ENCODE data around the gene SLC2A3. TPM values are rescaled to one million over a fixed set of nuclear protein-coding genes. Genes with fewer than 3 reads are reported as not detected.
"Not testable (repeated sequence)": the region's sequence is repeated elsewhere in the genome, so short reads cannot be mapped to it uniquely, and the experiment has no call there.

Gene SLC2A3
- total RNA-seq, 1 experiment from 2014 or later = not detected

DNA sequence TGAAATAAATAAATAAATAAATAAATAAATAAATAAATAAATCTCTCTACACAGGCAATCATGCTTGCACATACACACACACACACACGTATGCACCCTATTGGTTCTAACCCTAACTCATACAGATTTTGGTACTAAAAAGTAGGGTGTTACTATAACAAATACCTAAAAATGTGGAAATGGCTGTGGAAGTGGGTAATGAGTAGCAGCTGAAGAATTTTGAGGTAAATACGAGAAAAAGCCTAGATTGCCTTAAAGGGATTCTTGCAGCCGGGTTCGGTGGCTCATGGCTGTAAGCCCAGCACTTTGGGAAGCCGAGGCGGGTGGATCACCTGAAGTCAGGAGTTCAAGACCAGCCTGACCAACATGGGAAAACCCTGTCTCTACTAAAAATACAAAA lies 15.7 kb upstream of the SLC2A3 start:
- no peak for DNase-seq (ENCODE audit: low spot score)

DNA sequence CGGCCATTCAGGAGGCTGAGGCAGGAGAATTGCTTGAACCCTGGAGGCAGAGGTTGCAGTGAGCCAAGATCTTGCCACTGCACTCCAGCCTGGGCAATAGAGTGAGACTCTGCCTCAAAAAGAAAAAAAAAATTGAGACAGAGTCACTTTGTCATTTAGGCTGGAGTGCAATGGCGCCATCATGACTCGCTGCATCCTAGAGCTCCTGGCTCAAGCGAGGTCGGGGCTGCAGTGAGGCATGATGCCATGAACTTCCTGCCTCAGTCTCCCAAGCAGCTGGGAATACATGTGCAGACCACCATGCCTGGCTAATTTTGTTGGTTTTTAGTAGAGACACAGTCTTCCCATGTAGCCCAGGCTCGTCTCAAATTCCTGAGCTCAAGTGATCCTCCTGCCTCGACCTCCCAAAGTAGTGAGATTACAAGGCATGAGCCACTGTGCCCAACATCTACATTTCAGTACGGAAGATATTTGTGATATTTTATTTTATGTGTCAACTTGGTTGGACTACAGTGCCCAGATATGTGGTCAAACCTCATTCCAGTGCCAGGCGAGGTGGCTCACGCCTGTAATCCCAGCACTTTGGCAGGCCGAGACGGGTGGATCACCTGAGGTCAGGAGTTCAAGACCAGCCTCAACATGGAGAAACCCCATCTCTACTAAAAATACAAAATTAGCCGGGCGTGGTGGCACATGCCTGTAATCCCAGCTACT lies 14.4 kb upstream of the SLC2A3 start:
- not testable (repeated sequence) for DNase-seq (ENCODE audit: low spot score)

GRCh38 chr12:7948589-7949260 lies 12.7 kb upstream of the SLC2A3 start:
- DNase-seq (ENCODE audit: low spot score) = no peak

- DNase-seq (ENCODE audit: low spot score) = no peak
These were observed 11.0 kb upstream of the SLC2A3 start for GRCh38 chr12:7947011-7947410.

- DNase-seq (ENCODE audit: low spot score) = not testable (repeated sequence)
These were observed 8.8 kb upstream of the SLC2A3 start for GRCh38 chr12:7944760-7945159.

GRCh38 chr12:7940906-7941305 lies 4.9 kb upstream of the SLC2A3 start:
- DNase-seq (ENCODE audit: low spot score) = no peak

DNA sequence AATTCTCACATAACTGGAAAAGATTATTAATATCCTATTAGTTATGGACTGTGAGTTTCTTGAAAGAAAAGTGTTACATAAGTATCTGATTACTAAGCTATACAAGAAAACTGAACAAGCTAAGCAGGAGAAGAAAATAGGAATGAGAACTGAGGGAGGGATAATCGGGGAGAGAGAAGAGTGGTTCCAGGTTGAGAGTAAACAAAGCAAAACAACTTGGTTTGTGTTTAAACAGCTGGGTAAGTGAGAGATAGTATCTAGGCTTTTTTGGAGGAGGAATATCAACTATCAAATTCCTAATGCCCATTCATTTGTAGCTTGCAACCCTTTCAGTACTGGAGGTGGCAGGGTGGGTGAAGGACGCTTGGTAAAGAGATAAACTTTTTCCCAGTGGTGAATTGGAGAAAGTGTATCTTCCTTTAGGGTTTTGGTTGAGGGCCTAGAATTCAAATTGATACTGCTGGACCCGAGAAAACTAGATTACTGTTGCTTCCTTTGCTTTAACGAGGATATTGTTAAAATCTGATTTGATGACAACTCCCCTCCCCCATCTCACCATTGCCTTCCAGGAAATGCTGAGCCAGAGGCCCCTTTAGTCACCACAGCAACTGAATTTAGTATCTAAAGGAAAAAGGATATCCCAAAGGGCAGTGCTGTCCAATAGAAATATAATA lies 2.0 kb upstream of the SLC2A3 start:
- peak; percentile 6 for DNase-seq (ENCODE audit: low spot score)

DNA sequence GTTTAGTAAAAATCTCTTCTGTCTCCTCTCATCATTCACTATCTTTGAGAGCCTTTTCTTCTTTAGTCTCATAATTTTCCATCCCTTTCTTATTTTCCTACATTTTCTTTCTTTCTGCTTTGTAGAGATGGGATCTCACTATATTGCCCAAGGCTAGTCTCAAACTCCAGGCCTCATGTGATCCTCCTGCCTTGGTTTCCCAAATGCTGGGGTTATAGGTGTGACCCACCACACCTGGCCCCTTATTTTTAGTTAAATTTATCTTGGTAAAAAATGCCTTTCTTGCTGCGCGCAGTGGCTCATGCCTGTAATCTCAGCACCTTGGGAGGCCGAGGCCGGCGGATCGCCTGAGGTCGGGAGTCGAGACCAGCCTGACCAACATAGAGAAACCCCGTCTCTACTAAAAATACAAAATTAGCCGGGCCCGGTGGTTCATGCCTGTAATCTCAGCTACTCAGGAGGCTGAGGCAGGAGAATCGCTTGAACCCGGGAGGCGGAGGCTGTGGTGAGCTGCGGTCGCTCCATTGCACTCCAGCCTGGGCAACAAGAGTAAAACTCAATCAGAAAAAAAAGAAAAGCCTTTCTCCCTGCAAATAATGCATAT lies 996 bp downstream of the SLC2A3 start:
- no peak for DNase-seq (ENCODE audit: low spot score)

GRCh38 chr12:7934091-7934888 lies 1.7 kb downstream of the SLC2A3 start:
- DNase-seq (ENCODE audit: low spot score) = no peak

DNA sequence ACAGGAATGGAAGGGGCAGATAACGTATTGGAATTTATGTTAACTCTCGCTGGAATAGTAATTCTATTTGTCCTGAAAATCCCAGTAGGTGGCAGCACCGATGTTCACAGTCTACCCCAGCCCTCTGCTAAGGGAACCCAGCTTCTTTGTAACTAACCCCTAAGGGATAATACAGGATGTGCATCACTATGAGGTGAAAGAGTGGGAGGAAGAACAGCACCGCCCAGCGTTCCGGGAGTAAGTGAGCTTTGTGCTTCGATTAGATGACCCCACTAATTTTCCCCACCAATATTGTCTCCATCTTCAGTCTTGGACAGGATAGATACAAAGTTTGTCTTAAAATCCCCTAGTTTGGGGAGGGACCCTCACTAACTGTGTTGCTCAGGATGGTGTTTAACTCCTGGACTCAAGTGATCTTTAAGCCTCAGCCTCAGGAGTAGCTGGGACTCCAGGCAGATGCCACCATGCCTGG lies 2.7 kb downstream of the SLC2A3 start:
- peak; percentile 69 for DNase-seq (ENCODE audit: low spot score)

DNA sequence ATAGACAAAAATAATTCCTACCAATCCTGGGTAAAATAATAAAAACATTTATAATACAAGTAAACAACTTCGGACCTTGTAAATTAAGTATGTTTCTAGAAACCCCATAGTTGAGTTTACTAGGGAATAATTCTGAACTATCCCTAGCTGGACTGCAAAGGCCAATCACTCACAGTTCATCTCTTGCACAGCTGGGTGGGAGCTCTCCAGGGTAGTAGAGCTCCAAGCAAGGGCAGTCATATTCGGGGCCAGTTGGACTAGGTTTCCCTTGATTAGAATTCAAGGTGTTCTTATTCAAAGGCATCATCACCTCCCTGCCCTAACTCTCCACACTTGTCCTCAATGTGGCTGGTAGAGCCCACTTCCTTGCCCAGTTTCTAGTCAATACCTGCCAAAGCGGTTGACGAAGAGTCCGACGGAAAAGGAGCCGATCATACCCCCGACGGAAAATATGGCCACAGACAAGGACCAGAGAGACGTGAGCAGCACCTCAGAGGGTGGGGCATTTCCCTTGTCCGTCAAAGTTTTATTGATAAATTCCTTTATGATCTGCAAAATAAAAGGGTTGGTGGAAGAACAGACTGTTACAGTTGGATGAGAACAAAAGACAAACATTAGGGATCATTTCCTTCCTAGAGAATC lies 3.3 kb downstream of the SLC2A3 start:
- DNase-seq (ENCODE audit: low spot score) = not testable (repeated sequence)

DNA sequence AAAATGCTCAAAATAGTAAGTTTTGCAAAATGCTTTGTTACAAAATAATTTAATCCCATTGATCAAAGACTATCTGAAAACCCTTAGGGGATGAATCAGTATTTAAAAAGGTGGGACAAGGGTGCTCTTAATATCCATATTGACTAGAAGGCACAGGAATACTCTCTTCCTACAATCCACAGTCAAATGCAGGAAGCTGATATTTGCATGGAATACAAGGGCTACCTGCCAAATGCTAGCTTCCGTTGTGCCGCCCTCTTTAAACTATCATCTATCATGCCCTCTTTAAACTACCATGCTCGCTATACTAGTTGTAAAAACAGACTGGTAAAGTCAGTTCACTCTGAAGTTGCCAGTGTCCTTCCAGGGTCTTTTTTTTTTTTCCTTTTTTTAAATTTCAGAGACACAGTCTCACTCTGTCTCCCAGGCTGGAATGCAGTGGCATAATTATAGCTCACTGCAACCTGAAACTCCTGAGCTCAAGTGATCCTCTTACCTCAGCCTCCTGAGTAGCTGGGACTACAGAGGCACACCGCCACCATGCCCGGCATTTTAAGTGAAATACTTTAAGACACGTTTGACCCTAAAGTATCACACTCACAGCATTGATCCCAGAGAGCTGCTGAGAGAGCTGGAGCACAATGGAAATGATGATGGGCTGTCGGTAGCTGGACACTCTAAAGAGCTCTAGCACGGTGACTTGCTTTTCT lies 6.7 kb downstream of the SLC2A3 start:
- no peak for DNase-seq (ENCODE audit: low spot score)

- no peak for DNase-seq (ENCODE audit: low spot score)
These were observed 8.5 kb downstream of the SLC2A3 start for GRCh38 chr12:7927470-7927869.

DNA sequence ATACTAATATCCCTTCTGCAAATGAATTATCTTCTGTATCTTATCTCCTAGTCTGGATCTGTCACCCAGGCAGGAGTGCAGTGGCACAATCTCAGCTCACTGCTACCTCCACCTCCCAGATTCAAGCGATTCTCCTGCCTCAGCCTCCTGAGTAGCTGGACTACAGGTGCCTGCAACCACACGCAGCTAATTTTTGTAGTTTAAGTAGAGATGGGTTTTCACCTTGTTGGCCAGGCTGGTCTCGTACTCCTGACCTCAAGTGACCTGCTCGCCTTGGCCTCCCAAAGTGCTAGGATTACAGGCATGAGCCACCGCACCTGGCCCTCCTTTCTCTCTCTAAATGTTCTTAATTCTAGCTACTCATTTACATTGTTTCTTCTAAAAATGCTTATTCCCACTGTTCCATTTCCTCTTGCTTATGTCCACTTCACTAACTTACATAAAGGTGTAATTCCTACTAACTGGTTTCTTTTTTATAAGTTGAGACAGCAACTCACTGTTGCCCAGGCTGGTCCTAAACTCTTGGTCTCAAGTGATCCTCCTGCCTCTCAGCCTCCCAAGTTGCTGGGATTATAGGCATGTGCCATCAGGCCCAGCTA lies 9.8 kb downstream of the SLC2A3 start:
- DNase-seq (ENCODE audit: low spot score) = not testable (repeated sequence)

DNA sequence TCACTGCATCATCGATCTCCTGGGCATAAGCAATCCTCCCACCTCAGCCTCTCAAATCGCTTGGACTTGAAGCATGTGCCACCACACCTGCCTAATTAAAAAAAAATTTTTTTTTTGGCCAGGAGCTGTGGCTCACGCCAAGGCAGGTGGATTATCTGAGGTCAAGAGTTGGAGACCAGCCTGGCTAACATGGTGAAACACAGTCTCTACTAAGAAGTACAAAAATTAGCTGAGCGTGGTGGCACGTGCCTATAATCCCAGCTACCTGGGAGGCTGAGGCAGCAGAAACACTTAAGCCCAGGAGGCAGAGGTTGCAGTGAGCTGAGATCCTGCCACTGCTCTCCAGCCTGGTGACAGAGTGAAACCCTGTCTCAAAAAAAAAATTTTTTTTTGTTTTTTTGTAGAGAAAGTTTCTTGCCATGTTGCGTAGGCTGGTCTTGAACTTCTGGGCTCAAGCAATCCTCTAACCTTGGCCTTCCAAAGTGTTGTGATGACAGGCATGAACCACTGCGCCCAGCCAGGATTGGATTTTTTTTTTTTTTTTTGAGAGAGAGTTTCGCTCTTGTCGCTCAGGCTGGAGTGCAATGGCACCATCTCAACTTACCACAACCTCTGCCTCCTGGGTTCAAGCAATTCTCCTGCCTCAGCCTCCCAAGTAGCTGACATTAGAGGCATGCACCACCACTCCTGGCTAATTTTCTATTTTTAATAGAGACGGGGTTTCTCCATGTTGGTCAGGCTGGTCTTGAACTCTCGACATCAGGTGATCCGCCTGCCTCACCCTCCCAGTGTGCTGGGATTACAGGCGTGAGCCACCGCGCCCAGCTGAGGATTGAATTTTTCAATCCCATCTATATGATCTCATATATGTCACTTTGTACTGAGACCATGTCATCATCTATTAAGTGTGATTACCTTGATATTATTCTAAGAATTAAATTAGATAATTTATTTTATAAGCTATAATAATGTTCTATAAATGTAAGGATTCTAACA lies 12.4 kb downstream of the SLC2A3 start:
- DNase-seq (ENCODE audit: low spot score) = no peak

DNA sequence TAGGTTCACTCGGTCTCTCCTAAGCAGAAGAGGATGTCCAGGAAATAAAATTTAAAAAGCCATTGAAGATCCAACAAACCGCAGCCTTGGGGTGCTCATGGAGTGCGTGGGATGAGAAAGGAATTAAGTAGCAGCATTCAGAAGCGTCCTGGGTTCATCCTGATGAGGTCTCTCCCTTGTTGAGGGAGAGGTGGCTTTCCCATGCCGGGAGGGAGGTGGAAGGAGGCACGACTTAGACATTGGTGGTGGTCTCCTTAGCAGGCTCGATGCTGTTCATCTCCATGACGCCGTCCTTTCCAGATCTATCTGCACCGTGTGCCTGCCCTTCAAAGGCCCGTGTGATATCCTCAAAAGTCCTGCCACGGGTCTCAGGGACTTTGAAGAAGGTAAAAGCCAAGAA lies 14.8 kb downstream of the SLC2A3 start:
- not testable (repeated sequence) for DNase-seq (ENCODE audit: low spot score)

DNA sequence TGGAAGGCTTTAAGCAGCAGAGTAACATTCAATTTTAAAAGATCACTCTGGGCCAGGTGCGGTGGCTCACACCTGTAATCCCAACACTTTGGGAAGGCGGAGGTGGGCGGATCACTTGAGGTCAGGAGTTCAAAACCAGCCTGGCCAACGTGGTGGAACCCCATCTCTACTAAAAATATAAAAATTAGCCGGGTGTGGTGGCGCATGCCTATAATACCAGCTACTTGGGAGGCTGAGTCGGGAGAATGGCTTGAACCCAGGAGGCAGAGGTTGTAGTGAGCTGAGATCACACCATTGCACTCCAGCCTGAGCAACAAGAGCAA lies 17.8 kb downstream of the SLC2A3 start:
- not testable (repeated sequence) for DNase-seq (ENCODE audit: low spot score)

- no peak for DNase-seq (ENCODE audit: low spot score)
These were observed 18.4 kb downstream of the SLC2A3 start for GRCh38 chr12:7917392-7918267.

Data from HT-29 (cell line).